GM23248 (cell line): Measurements from ENCODE around the gene ALK. TPM values are rescaled to one million over a fixed set of nuclear protein-coding genes. Genes with fewer than 3 reads are reported as not detected.
A peak's percentile ranks its signal among the peaks of the same experiment; 100 is the strongest.

Experiments
- DNase-seq: peaks from one replicate; pipeline ENCODE4 v3.0.0-alpha.2; 2015
- H2AFZ ChIP-seq: fragments of 200-600 bp; sonication (generic); 2 replicates; pipeline ENCODE4 v1.6.1; 2016; ENCODE audit warnings: antibody characterized with exemption
- H3F3A ChIP-seq: fragments of 200-600 bp; sonication (generic); 2 replicates; pipeline ENCODE4 v1.6.1; 2016; ENCODE audit warnings: mild to moderate bottlenecking, antibody characterized with exemption, mixed run types; ENCODE audit not compliant: insufficient read depth
- H3K27ac ChIP-seq: fragments of 200-600 bp; sonication (generic); 2 replicates; pipeline ENCODE4 v1.5.1; 2016; ENCODE audit warnings: mild to moderate bottlenecking
- H3K27me3 ChIP-seq: fragments of 200-600 bp; sonication (generic); replicated peaks from 2 replicates; pipeline ENCODE4 v1.6.1; 2016; ENCODE audit warnings: mild to moderate bottlenecking; ENCODE audit not compliant: insufficient read depth
- H3K36me3 ChIP-seq: fragments of 200-600 bp; sonication (generic); 2 replicates; pipeline ENCODE4 v1.6.1; 2016; ENCODE audit warnings: low read depth, mild to moderate bottlenecking
- H3K4me1 ChIP-seq: fragments of 200-600 bp; sonication (generic); 2 replicates; pipeline ENCODE4 v1.6.1; 2016; ENCODE audit warnings: mild to moderate bottlenecking; ENCODE audit not compliant: insufficient read depth
- H3K4me2 ChIP-seq: fragments of 200-600 bp; sonication (generic); one replicate; pipeline ENCODE4 v1.6.1; 2016; ENCODE audit warnings: mild to moderate bottlenecking; ENCODE audit not compliant: unreplicated experiment
- H3K4me3 ChIP-seq: fragments of 200-600 bp; sonication (generic); 2 replicates; pipeline ENCODE4 v1.5.1; 2016; ENCODE audit warnings: mild to moderate bottlenecking
- H3K79me2 ChIP-seq: fragments of 200-600 bp; sonication (generic); 2 replicates; pipeline ENCODE4 v1.6.1; 2016; ENCODE audit warnings: mild to moderate bottlenecking; ENCODE audit not compliant: insufficient read depth
- H3K9ac ChIP-seq: fragments of 200-600 bp; sonication (generic); 2 replicates; pipeline ENCODE4 v1.6.1; 2016; ENCODE audit warnings: mild to moderate bottlenecking
- H3K9me2 ChIP-seq: fragments of 200-600 bp; sonication (generic); 2 replicates; pipeline ENCODE4 v1.6.1; 2016; ENCODE audit warnings: mixed run types, mild to moderate bottlenecking, moderate library complexity; ENCODE audit not compliant: insufficient read depth
- H3K9me3 ChIP-seq: fragments of 200-600 bp; sonication (generic); one replicate; pipeline ENCODE4 v1.6.1; 2017; ENCODE audit warnings: low read depth
- H4K20me1 ChIP-seq: fragments of 200-600 bp; sonication (generic); 2 replicates; pipeline ENCODE4 v1.6.0; 2016; ENCODE audit not compliant: insufficient read depth
- EZH2 ChIP-seq: fragments of 200-600 bp; sonication (generic); IDR thresholded peaks from 2 replicates; pipeline ENCODE4 v1.6.1; 2018; ENCODE audit warnings: antibody characterized with exemption, mild to moderate bottlenecking; ENCODE audit not compliant: insufficient read depth, poor library complexity, severe bottlenecking
- EZH2phosphoT487 ChIP-seq: fragments of 200-600 bp; sonication (generic); IDR thresholded peaks from 2 replicates; pipeline ENCODE4 v1.6.1; 2018; ENCODE audit warnings: antibody characterized with exemption, moderate library complexity, mild to moderate bottlenecking, low read depth; ENCODE audit not compliant: insufficient read depth
- WGBS, 2 experiments: methylation state at CpG; one replicate each; pipeline ENCODE4 v1.1.6; 2015 to 2017; ENCODE audit warnings: low lambda C conversion rate in 2 of 2, low coverage in 1 of 2; ENCODE audit errors: missing lambda C conversion rate in 2 of 2; 5-methylcytosine and 5-hydroxymethylcytosine counted together
- in situ Hi-C: fragments of 300-500 bp; cut with MboI; formaldehyde crosslinking; loops from 2 replicates; pipeline ENCODE4 v1.15.0; 2020
- polyA plus RNA-seq: library from polyadenylated mRNA; unstranded; fragments of >200 nt; fragmentation: Nextera tagmentation; extraction: Ambion mirVana; gene quantifications from 2 replicates; pipeline ENCODE4 v1.2.1, GENCODE V29; 2016
- total RNA-seq: library from RNA; depleted of rRNA; stranded (reverse); fragments of >200 nt; shearing (Covaris generic); gene quantifications from 2 replicates; pipeline ENCODE4 v1.2.3, GENCODE V29; 2014

Gene ALK
- total and polyA plus RNA-seq, 2 experiments from 2014 or later = under 0.01 to 0.05 TPM

DNA sequence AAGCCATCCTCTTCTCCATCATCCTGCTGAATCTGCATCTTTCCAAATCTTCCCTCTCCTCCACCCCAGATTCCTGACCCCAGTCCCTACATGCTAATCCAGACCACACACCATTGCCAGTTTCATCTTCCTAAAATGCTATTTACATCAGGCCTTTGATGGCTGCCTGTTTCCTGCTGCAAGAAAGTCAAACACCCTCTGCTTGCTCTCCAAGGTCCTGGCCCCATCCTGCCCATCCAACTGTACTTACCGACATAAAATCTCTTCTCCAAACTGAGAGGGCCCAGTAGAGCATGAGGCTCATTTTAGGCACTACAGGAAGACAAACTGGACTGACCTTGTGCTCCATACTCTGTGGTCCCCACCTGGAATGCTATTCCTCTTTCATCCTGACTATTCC lies 19.0 kb downstream of the ALK start:
- in situ Hi-C loops = no loop called here
- no peak for TF ChIP-seq EZH2phosphoT487
- no peak for TF ChIP-seq EZH2
- WGBS, 2 experiments = 70 to 80% methylated on average over 1 of the region's 1 CpG

DNA sequence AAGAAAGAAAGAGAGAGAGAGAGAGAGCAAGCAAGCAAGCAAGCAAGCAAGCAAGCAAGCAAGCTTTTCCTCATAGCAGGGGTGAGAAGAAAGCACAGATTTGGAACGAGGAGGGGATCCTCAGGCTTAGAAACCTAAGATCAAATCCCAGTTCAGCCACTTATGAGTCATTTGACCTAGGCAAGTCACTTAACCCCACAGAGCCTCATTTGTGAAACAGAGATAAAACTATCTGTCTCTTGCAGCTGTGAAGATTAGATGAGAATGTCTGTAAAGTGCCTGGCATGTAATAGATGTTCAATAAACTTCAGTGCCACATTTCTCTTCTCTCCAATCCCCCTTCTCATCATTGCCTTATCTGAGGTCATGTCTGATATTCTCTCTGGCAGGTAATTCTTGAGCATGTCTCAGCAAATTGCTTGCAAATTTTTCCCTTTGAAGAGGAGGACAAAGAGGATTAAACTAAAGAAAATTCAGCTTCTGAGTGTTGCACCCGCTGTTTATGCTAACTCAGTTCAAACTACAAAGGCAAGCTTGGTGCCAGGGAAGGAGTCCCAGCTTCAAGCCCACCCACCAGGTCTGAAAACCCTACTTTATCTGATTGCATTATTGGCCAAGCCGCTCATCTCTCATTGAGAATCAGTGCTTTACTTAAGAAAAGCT lies 20.3 kb downstream of the ALK start:
- no peak for TF ChIP-seq EZH2phosphoT487
- TF ChIP-seq EZH2 = no peak
- Histone ChIP-seq H3K4me3 (no peak overlapping the region), H3F3A (no peaks in the 10 kb centered on the region), H3K9ac (no peak overlapping the region), H3K27ac (no peak overlapping the region), H2AFZ (no peak overlapping the region), H3K36me3 (no peaks in the 10 kb centered on the region), H4K20me1 (no peaks in the 10 kb centered on the region), H3K79me2 (no peaks in the 10 kb centered on the region), H3K9me2 (no peaks in the 10 kb centered on the region), H3K9me3 (no peaks in the 10 kb centered on the region), H3K4me1 (no peaks in the 10 kb centered on the region), H3K27me3 (peaks cover 34% of the 10 kb centered on the region), H3K4me2 (no peak overlapping the region)
- in situ Hi-C loops = no loop called here
- DNase-seq = no peak
- 8 to 18% methylated on average over 3 of the region's 3 CpGs for WGBS, 2 experiments

More for the DNA sequence above, 19.0 kb downstream of the ALK start:
- Histone ChIP-seq H3K9me2 (no peaks in the 10 kb centered on the region), H3K4me3 (no peak overlapping the region), H3K36me3 (no peaks in the 10 kb centered on the region), H3K27me3 (peaks cover 37% of the 10 kb centered on the region), H3K9ac (no peak overlapping the region), H2AFZ (no peak overlapping the region), H4K20me1 (no peaks in the 10 kb centered on the region), H3K4me2 (no peak overlapping the region), H3K79me2 (no peaks in the 10 kb centered on the region), H3K9me3 (no peaks in the 10 kb centered on the region), H3F3A (no peaks in the 10 kb centered on the region), H3K4me1 (no peaks in the 10 kb centered on the region), H3K27ac (no peak overlapping the region)
- DNase-seq = peak; percentile 4

DNA sequence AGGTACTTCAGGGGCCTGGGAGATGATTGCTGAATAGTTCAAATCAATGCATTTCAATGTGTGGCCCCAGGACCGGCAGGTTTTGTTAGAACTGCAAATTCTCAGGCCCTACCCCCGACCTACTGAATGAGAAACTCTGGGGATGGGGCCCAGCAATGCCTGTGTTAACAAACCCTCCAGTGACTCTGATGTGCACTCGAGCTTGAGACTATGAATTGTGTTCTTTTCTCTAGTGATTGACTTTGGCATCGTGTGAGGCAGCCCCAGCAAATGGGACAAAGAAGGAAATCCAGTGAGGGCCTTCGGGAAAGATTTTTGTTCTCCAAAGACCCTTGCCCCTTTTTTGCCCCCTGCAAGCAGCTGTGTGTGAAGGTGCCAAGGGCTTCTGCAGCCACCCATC lies 22.4 kb downstream of the ALK start:
- WGBS, 2 experiments = 16 to 32% methylated on average over 5 of the region's 5 CpGs

DNA sequence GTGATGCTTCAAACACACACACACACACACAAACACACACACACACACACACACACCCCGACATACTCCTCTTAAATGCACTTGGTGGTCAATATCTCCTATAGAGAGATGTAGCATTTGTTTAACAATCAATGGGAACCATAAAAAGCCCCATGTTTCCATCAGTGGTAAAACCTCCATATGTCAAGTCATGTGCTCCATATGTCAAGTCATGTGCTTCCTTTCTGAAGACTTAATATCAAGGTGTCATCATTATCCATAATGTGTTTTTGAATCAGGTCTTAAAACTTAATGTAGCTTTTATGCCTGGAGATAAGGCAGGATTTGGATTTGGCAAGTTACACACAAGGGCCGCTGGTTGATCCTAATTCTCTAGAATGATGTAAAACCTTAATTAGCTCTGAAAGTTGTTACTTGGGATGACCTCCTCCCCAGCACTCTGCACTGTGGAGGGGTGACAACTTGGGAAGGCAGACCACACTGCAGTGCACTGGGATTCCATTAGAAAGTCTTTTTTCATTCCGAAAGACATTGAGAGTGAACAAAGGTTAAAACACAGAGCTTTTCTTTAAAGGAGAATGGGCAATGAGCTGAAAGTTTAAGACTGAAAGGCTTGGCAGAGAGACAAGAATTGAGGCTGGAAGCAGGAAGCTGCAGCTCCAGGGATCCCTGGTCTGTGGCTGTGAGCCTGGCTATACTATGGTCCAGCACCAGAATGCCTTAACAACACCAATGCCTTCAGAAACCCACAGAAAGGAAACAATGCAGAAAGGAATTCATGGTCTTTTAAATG lies 26.4 kb downstream of the ALK start:
- no peak overlapping the region for H2AFZ ChIP-seq
- H3K9me2 ChIP-seq = no peaks in the 10 kb centered on the region
- H4K20me1 ChIP-seq = no peaks in the 10 kb centered on the region
- TF ChIP-seq EZH2 (no peak), EZH2phosphoT487 (no peak)
- H3K9me3 ChIP-seq = no peaks in the 10 kb centered on the region
- H3K4me2 ChIP-seq = no peak overlapping the region
- no peaks in the 10 kb centered on the region for H3K4me1 ChIP-seq
- in situ Hi-C loops = no loop called here
- H3F3A ChIP-seq = no peaks in the 10 kb centered on the region
- no peak overlapping the region for H3K27ac ChIP-seq
- H3K4me3 ChIP-seq = no peak overlapping the region
- H3K27me3 ChIP-seq = peaks cover 6% of the 10 kb centered on the region; the same call in 1 of the 2 replicates
- 24 to 38% methylated on average over 3 of the region's 3 CpGs for WGBS, 2 experiments
- DNase-seq = peak; percentile 4
- H3K79me2 ChIP-seq = no peaks in the 10 kb centered on the region
- H3K9ac ChIP-seq = no peak overlapping the region
- no peaks in the 10 kb centered on the region for H3K36me3 ChIP-seq

More for the DNA sequence above, 22.4 kb downstream of the ALK start:
- Histone ChIP-seq H3K27me3 (peaks cover 19% of the 10 kb centered on the region), H3K9me3 (no peaks in the 10 kb centered on the region), H3K4me1 (no peaks in the 10 kb centered on the region), H4K20me1 (no peaks in the 10 kb centered on the region), H3K79me2 (no peaks in the 10 kb centered on the region), H3K4me3 (no peak overlapping the region), H2AFZ (no peak overlapping the region), H3K9me2 (no peaks in the 10 kb centered on the region), H3K27ac (no peak overlapping the region), H3K36me3 (no peaks in the 10 kb centered on the region), H3K9ac (no peak overlapping the region), H3K4me2 (no peak overlapping the region), H3F3A (no peaks in the 10 kb centered on the region)
- no peak for TF ChIP-seq EZH2
- TF ChIP-seq EZH2phosphoT487 = no peak
- DNase-seq = no peak
- in situ Hi-C loops = no loop called here
